M059J (cell line): ENCODE results near the gene CSRP3. TPM values are rescaled to one million over a fixed set of nuclear protein-coding genes. Genes with fewer than 3 reads are reported as not detected.

Experiments used
- total RNA-seq: library from RNA; depleted of rRNA; stranded (reverse); fragments of >200 nt; shearing (Covaris generic); gene quantifications from 2 replicates; pipeline ENCODE4 v1.2.3, GENCODE V29; 2014; rRNA removed

The CSRP3 gene
- total RNA-seq, 1 experiment from 2014 or later: not detected

Other genes with a start within 250 kb of the CSRP3 start
- not detected in 2 replicates for gene MRGPRX2, start 141.3 kb downstream of the CSRP3 start, total RNA-seq
- 41.1 and 55.5 TPM in 2 replicates for gene ZDHHC13, start 84.8 kb downstream of the CSRP3 start, total RNA-seq
- 3.9 and 8.5 TPM in 2 replicates for gene E2F8, start 39.0 kb upstream of the CSRP3 start, total RNA-seq